HL-60 (cell line): ENCODE data around the gene TERB1.

Source experiments
- DNase-seq, 2 experiments: peaks; one replicate each; pipeline ENCODE4 v3.0.0-alpha.2; 2010 to 2020; ENCODE audit warnings: low read depth in 1 of 2, low spot score in 1 of 2
- H3K27ac ChIP-seq: fragments of 250-450 bp; sonication (Bioruptor Pico); replicated peaks from 2 replicates; pipeline ENCODE4 v1.5.1; 2020; ENCODE audit warnings: mild to moderate bottlenecking, moderate library complexity
- H3K27me3 ChIP-seq: fragments of 250-450 bp; sonication (Bioruptor Pico); 2 replicates; pipeline ENCODE4 v1.5.1; 2021; ENCODE audit warnings: mild to moderate bottlenecking, moderate library complexity; ENCODE audit not compliant: insufficient read depth, poor library complexity, severe bottlenecking
- H3K4me3 ChIP-seq: replicated peaks from 2 replicates; pipeline ENCODE4 v1.5.1; 2011; ENCODE audit warnings: mild to moderate bottlenecking, control low read depth, low read length; ENCODE audit not compliant: insufficient read depth
- CTCF ChIP-seq: IDR thresholded peaks from one replicate; pipeline ENCODE4 v1.5.1; 2011; ENCODE audit warnings: low read length, control low read depth, inconsistent platforms; ENCODE audit not compliant: insufficient read depth
- GABPA ChIP-seq: IDR thresholded peaks from 2 replicates; pipeline ENCODE4 v1.6.1; 2012; ENCODE audit warnings: low read depth
- POLR2AphosphoS5 ChIP-seq: IDR thresholded peaks from 2 replicates; pipeline ENCODE4 v1.6.1; 2012; ENCODE audit warnings: low read depth
- REST ChIP-seq: IDR thresholded peaks from 2 replicates; pipeline ENCODE4 v1.6.1; 2012; ENCODE audit warnings: low read depth; ENCODE audit not compliant: insufficient replicate concordance
- SPI1 ChIP-seq: IDR thresholded peaks from 2 replicates; pipeline ENCODE4 v1.6.1; 2012; ENCODE audit warnings: low read depth, mild to moderate bottlenecking, borderline replicate concordance

Gene TERB1

GRCh38 chr16:66754211-66754610, 47.2 kb downstream of the TERB1 start:
- Histone ChIP-seq H3K27ac (no peak overlapping the region), H3K4me3 (no peak overlapping the region), H3K27me3 (no peaks in the 10 kb centered on the region)
- TF ChIP-seq POLR2AphosphoS5, result no peak
- TF ChIP-seq REST, result no peak
- no peak for DNase-seq

- H3K27ac ChIP-seq, result no peak overlapping the region
- no peaks in the 10 kb centered on the region for H3K27me3 ChIP-seq
- DNase-seq, result no peak
- no peak overlapping the region for H3K4me3 ChIP-seq
- TF ChIP-seq CTCF, result no peak
- no peak for TF ChIP-seq SPI1
- no peak for TF ChIP-seq GABPA
- no peak for TF ChIP-seq POLR2AphosphoS5
- no peak for TF ChIP-seq REST
Observed at GRCh38 chr16:66752958-66753357, 48.4 kb downstream of the TERB1 start.

GRCh38 chr16:66752379-66752778, 49.0 kb downstream of the TERB1 start:
- H3K4me3 ChIP-seq, result no peak overlapping the region
- no peak for DNase-seq
- TF ChIP-seq GABPA, result no peak
- TF ChIP-seq SPI1, result no peak
- TF ChIP-seq REST, result no peak
- no peak for TF ChIP-seq POLR2AphosphoS5
- no peak for TF ChIP-seq CTCF
- no peak overlapping the region for H3K27ac ChIP-seq
- no peaks in the 10 kb centered on the region for H3K27me3 ChIP-seq

- TF ChIP-seq POLR2AphosphoS5, result no peak
- no peak for TF ChIP-seq GABPA
- Histone ChIP-seq H3K27me3 (no peaks in the 10 kb centered on the region), H3K4me3 (no peak overlapping the region), H3K27ac (no peak overlapping the region; the same call in 1 of the 2 replicates)
- DNase-seq, result no peak
Observed at GRCh38 chr16:66751992-66752322, 49.4 kb downstream of the TERB1 start.
